ENCODE measurements around the gene SZRD1. TPM values are rescaled to one million over a fixed set of nuclear protein-coding genes. Genes with fewer than 3 reads are reported as not detected.

SZRD1 gene
- polyA plus RNA-seq, 1 donor from 2014 or later: 13.6 TPM

- H3K9ac ChIP-seq (ENCODE audit: low read length): peak overlapping the region; percentile 94
Observed at GRCh38 chr1:16440131-16440469, 73.1 kb downstream of the SZRD1 start.

DNA sequence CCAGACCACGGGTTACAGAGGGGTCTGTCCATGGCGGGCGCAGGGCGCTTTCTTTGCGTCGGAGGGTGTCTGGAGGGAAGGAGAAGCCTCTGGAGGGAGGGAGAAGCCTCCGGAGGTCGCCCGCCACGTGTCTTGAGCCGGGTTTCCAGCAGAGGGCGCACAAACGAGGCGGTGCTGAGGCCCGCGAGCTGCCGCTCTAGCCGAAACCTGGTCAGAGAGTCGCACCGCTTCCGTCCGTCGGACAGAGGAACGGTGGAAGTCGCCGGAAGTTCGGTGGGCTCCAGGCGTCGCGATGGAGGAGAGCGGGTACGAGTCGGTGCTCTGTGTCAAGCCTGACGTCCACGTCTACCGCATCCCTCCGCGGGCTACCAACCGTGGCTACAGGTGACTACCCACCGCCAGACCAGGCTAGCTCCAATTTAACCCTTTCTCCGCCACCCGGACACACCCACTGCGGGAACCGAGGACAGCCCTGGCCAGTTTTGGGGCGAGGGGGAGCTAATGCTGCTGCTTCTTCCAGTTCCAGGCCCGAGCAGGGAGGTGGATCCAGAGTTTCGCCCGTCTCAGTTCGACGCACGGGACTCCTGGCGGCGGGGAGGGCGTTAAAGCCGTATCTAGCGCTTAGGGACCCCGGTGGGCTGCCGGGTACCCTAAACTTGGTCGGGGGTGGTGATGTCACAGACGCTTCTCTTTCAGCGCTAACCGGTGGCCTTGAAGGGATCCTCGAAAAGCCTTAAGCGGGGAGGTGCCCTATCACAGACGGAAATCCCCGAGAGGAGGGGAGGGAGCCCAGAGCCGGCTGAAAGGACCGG, 73.6 kb downstream of the SZRD1 start, which contains the start of gene NECAP2:
TSS of gene NECAP2 (plus strand) at position 255 of the 812 bp plus-strand sequence. CDS start at position 293, 38 bp downstream.
- H3K9me3 ChIP-seq (ENCODE audit: low read length): no peaks in the 10 kb centered on the region
- H3K27ac ChIP-seq (ENCODE audit: low read length): peak within 1 kb of the TSS; percentile 89
- no peaks in the 10 kb centered on the region for H4K20me1 ChIP-seq (ENCODE audit: insufficient read depth)
- H3K27me3 ChIP-seq (ENCODE audit: insufficient read depth, low read depth, low read length): no peaks in the 10 kb centered on the region
- peak within 1 kb of the TSS; percentile 71 for H3K4me2 ChIP-seq (ENCODE audit: low read length)
- no peaks in the 10 kb centered on the region for H3K36me3 ChIP-seq (ENCODE audit: insufficient read depth, low read length)
- peak within 1 kb of the TSS; percentile 95 for H3K4me3 ChIP-seq (ENCODE audit: low read length)
- peaks cover 29% of the 10 kb centered on the region for H3K79me2 ChIP-seq (replicated peaks; ENCODE audit: insufficient read depth, low read length)
- no peaks in the 10 kb centered on the region for H3F3A ChIP-seq (ENCODE audit: insufficient read depth, low read length, poor library complexity, severe bottlenecking)
- peak within 1 kb of the TSS; percentile 72 for H2AFZ ChIP-seq (ENCODE audit: low read depth, low read length)
- H3K9me2 ChIP-seq (ENCODE audit: insufficient read depth, low read length): no peaks in the 10 kb centered on the region
- peak within 1 kb of the TSS; percentile 94 for H3K9ac ChIP-seq (ENCODE audit: low read length)
- TF ChIP-seq RAD21 (conservative IDR thresholded peaks at IDR 0.05) (peak; percentile 67), CTCF (IDR thresholded peaks at IDR 0.05; ENCODE audit: poor library complexity, severe bottlenecking) (peak; percentile 98), MXI1 (conservative IDR thresholded peaks at IDR 0.05; ENCODE audit: poor library complexity, severe bottlenecking) (peak; percentile 84), POLR2AphosphoS5 (IDR thresholded peaks at IDR 0.05) (peak; percentile 97), SMC3 (conservative IDR thresholded peaks at IDR 0.05; ENCODE audit: poor library complexity) (peak; percentile 83), TAF1 (IDR thresholded peaks at IDR 0.05; ENCODE audit: low read depth) (peak; percentile 61), EP300 (conservative IDR thresholded peaks at IDR 0.05; ENCODE audit: poor library complexity, severe bottlenecking) (peak; percentile 45), EZH2 (IDR thresholded peaks at IDR 0.05; ENCODE audit: borderline replicate concordance, insufficient read depth, low read length, poor library complexity, severe bottlenecking) (no peak)

More at GRCh38 chr1:16440131-16440469, 73.1 kb downstream of the SZRD1 start:
- Histone ChIP-seq H3K36me3 (ENCODE audit: insufficient read depth, low read length) (no peaks in the 10 kb centered on the region), H4K20me1 (ENCODE audit: insufficient read depth) (no peaks in the 10 kb centered on the region), H3K9me3 (ENCODE audit: low read length) (no peaks in the 10 kb centered on the region), H3K9me2 (ENCODE audit: insufficient read depth, low read length) (no peaks in the 10 kb centered on the region), H3F3A (ENCODE audit: insufficient read depth, low read length, poor library complexity, severe bottlenecking) (no peaks in the 10 kb centered on the region), H3K27ac (ENCODE audit: low read length) (peak overlapping the region; percentile 89), H3K4me2 (ENCODE audit: low read length) (no peak overlapping the region), H3K79me2 (replicated peaks; ENCODE audit: insufficient read depth, low read length) (peaks cover 29% of the 10 kb centered on the region), H3K4me3 (ENCODE audit: low read length) (peak overlapping the region; percentile 95), H3K27me3 (ENCODE audit: insufficient read depth, low read depth, low read length) (no peaks in the 10 kb centered on the region), H2AFZ (ENCODE audit: low read depth, low read length) (no peak overlapping the region)
- TF ChIP-seq TAF1 (IDR thresholded peaks at IDR 0.05; ENCODE audit: low read depth) (no peak), MXI1 (conservative IDR thresholded peaks at IDR 0.05; ENCODE audit: poor library complexity, severe bottlenecking) (no peak), EZH2 (IDR thresholded peaks at IDR 0.05; ENCODE audit: borderline replicate concordance, insufficient read depth, low read length, poor library complexity, severe bottlenecking) (no peak), SMC3 (conservative IDR thresholded peaks at IDR 0.05; ENCODE audit: poor library complexity) (no peak), CTCF (IDR thresholded peaks at IDR 0.05; ENCODE audit: poor library complexity, severe bottlenecking) (no peak), RAD21 (conservative IDR thresholded peaks at IDR 0.05) (no peak), POLR2AphosphoS5 (IDR thresholded peaks at IDR 0.05) (no peak), EP300 (conservative IDR thresholded peaks at IDR 0.05; ENCODE audit: poor library complexity, severe bottlenecking) (no peak)
- TF ChIP-seq, protein P1, sequence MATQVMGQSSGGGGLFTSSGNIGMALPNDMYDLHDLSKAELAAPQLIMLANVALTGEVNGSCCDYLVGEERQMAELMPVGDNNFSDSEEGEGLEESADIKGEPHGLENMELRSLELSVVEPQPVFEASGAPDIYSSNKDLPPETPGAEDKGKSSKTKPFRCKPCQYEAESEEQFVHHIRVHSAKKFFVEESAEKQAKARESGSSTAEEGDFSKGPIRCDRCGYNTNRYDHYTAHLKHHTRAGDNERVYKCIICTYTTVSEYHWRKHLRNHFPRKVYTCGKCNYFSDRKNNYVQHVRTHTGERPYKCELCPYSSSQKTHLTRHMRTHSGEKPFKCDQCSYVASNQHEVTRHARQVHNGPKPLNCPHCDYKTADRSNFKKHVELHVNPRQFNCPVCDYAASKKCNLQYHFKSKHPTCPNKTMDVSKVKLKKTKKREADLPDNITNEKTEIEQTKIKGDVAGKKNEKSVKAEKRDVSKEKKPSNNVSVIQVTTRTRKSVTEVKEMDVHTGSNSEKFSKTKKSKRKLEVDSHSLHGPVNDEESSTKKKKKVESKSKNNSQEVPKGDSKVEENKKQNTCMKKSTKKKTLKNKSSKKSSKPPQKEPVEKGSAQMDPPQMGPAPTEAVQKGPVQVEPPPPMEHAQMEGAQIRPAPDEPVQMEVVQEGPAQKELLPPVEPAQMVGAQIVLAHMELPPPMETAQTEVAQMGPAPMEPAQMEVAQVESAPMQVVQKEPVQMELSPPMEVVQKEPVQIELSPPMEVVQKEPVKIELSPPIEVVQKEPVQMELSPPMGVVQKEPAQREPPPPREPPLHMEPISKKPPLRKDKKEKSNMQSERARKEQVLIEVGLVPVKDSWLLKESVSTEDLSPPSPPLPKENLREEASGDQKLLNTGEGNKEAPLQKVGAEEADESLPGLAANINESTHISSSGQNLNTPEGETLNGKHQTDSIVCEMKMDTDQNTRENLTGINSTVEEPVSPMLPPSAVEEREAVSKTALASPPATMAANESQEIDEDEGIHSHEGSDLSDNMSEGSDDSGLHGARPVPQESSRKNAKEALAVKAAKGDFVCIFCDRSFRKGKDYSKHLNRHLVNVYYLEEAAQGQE (IDR thresholded peaks at IDR 0.05; ENCODE audit: borderline replicate concordance): no peak

Data from neural cell (in vitro differentiated cells).